ENCODE measurements around the gene CELSR1. TPM values are rescaled to one million over a fixed set of nuclear protein-coding genes. Genes with fewer than 3 reads are reported as not detected.

CELSR1 gene
- total and polyA plus RNA-seq, 2 donors (not counting 1 experiment from before 2014, with no cell fraction given): 0.07 to 1.8 TPM

GRCh38 chr22:46329616-46330015, 207.8 kb downstream of the CELSR1 start:
- no peaks in the 10 kb centered on the region for H3K27me3 ChIP-seq (ENCODE audit: control insufficient read depth, insufficient read depth, low read length)
- H3K36me3 ChIP-seq (ENCODE audit: control insufficient read depth, insufficient read depth, low read length): peaks cover 11% of the 10 kb centered on the region
- no peak overlapping the region for H3K9ac ChIP-seq (ENCODE audit: insufficient read depth, low read length)
- DNase-seq (ENCODE audit: low read depth in 2 of 2): no peak
- no peak overlapping the region for H3K4me2 ChIP-seq (ENCODE audit: extremely low read depth, insufficient read depth, low read length)
- no peak for TF ChIP-seq EZH2 (IDR thresholded peaks at IDR 0.05; ENCODE audit: low read length, missing control alignments)
- TF ChIP-seq CTCF (conservative IDR thresholded peaks at IDR 0.05 in 1 of 2, IDR thresholded peaks at IDR 0.05 in 1 of 2; ENCODE audit: low read depth in 1 of 2, low read length in 2 of 2): no peak
- H3K4me1 ChIP-seq (ENCODE audit: control insufficient read depth, extremely low read depth, insufficient read depth, low read length): no peaks in the 10 kb centered on the region
- H3K9me3 ChIP-seq (ENCODE audit: control insufficient read depth, insufficient read depth, low read depth, low read length): no peaks in the 10 kb centered on the region
- no peak overlapping the region for H3K4me3 ChIP-seq (replicated peaks in 1 of 4; ENCODE audit: control extremely low read depth in 1 of 4, insufficient read depth in 1 of 4, low read depth in 3 of 4, low read length in 4 of 4)
- H3K27ac ChIP-seq (ENCODE audit: insufficient read depth, low read length): no peak overlapping the region
- no peaks in the 10 kb centered on the region for H3K79me2 ChIP-seq (ENCODE audit: control insufficient read depth, insufficient read depth, low read length)
- no peak overlapping the region for H2AFZ ChIP-seq (ENCODE audit: low read length)
- H4K20me1 ChIP-seq (ENCODE audit: control insufficient read depth, extremely low read depth, insufficient read depth, low read length): no peaks in the 10 kb centered on the region

- no peaks in the 10 kb centered on the region for H3K4me1 ChIP-seq (ENCODE audit: control insufficient read depth, extremely low read depth, insufficient read depth, low read length)
- H3K27ac ChIP-seq (ENCODE audit: insufficient read depth, low read length): no peak overlapping the region
- no peak overlapping the region for H3K9ac ChIP-seq (ENCODE audit: insufficient read depth, low read length)
- H3K36me3 ChIP-seq (ENCODE audit: control insufficient read depth, insufficient read depth, low read length): peaks cover 15% of the 10 kb centered on the region
- no peaks in the 10 kb centered on the region for H3K9me3 ChIP-seq (ENCODE audit: control insufficient read depth, insufficient read depth, low read depth, low read length)
- no peaks in the 10 kb centered on the region for H3K27me3 ChIP-seq (ENCODE audit: control insufficient read depth, insufficient read depth, low read length)
- no peak overlapping the region for H3K4me3 ChIP-seq (replicated peaks in 1 of 4; ENCODE audit: control extremely low read depth in 1 of 4, insufficient read depth in 1 of 4, low read depth in 3 of 4, low read length in 4 of 4)
- no peaks in the 10 kb centered on the region for H4K20me1 ChIP-seq (ENCODE audit: control insufficient read depth, extremely low read depth, insufficient read depth, low read length)
- no peak for DNase-seq (ENCODE audit: low read depth in 2 of 2)
- H2AFZ ChIP-seq (ENCODE audit: low read length): no peak overlapping the region
- TF ChIP-seq CTCF (conservative IDR thresholded peaks at IDR 0.05 in 1 of 2, IDR thresholded peaks at IDR 0.05 in 1 of 2; ENCODE audit: low read depth in 1 of 2, low read length in 2 of 2): no peak
- no peak for TF ChIP-seq EZH2 (IDR thresholded peaks at IDR 0.05; ENCODE audit: low read length, missing control alignments)
- H3K79me2 ChIP-seq (ENCODE audit: control insufficient read depth, insufficient read depth, low read length): no peaks in the 10 kb centered on the region
- H3K4me2 ChIP-seq (ENCODE audit: extremely low read depth, insufficient read depth, low read length): no peak overlapping the region
Observed at GRCh38 chr22:46328797-46329196, 208.6 kb downstream of the CELSR1 start.

- Histone ChIP-seq H2AFZ (ENCODE audit: low read length) (no peak overlapping the region), H3K9me3 (ENCODE audit: control insufficient read depth, insufficient read depth, low read depth, low read length) (no peaks in the 10 kb centered on the region), H3K9ac (ENCODE audit: insufficient read depth, low read length) (no peak overlapping the region), H3K4me1 (ENCODE audit: control insufficient read depth, extremely low read depth, insufficient read depth, low read length) (no peaks in the 10 kb centered on the region), H3K79me2 (ENCODE audit: control insufficient read depth, insufficient read depth, low read length) (no peaks in the 10 kb centered on the region), H3K36me3 (ENCODE audit: control insufficient read depth, insufficient read depth, low read length) (peaks cover 15% of the 10 kb centered on the region), H3K27ac (ENCODE audit: insufficient read depth, low read length) (no peak overlapping the region), H3K4me3 (replicated peaks in 1 of 4; ENCODE audit: control extremely low read depth in 1 of 4, insufficient read depth in 1 of 4, low read depth in 3 of 4, low read length in 4 of 4) (no peak overlapping the region), H3K4me2 (ENCODE audit: extremely low read depth, insufficient read depth, low read length) (no peak overlapping the region), H3K27me3 (ENCODE audit: control insufficient read depth, insufficient read depth, low read length) (no peaks in the 10 kb centered on the region), H4K20me1 (ENCODE audit: control insufficient read depth, extremely low read depth, insufficient read depth, low read length) (no peaks in the 10 kb centered on the region)
- DNase-seq (ENCODE audit: low read depth in 2 of 2): no peak
- no peak for TF ChIP-seq EZH2 (IDR thresholded peaks at IDR 0.05; ENCODE audit: low read length, missing control alignments)
- TF ChIP-seq CTCF (conservative IDR thresholded peaks at IDR 0.05 in 1 of 2, IDR thresholded peaks at IDR 0.05 in 1 of 2; ENCODE audit: low read depth in 1 of 2, low read length in 2 of 2): no peak
Observed at GRCh38 chr22:46327691-46328465, 209.5 kb downstream of the CELSR1 start.
